K562 (cell line): ENCODE measurements around the gene GABRR1. TPM values are rescaled to one million over a fixed set of nuclear protein-coding genes. Genes with fewer than 3 reads are reported as not detected.
"Not testable (repeated sequence)": the region's sequence is repeated elsewhere in the genome, so short reads cannot be mapped to it uniquely, and the experiment has no call there.

ENCODE experiments used
- ATAC-seq: fragments of 200-7000 bp; cut with Tn5 transposase; 3 replicates; pipeline ENCODE4 v1.9.1; 2020; ENCODE audit warnings: moderate library complexity
- BruUV-seq: library from RNA; stranded (reverse); fragments of 400-500 nt; replicated peaks from 2 replicates; lab custom pipeline; 2021; lab: Mats Ljungman, UMichigan
- CTCF ChIA-PET: fragments of 300-600 bp; formaldehyde crosslinking; extraction: SDS; loops from one replicate; lab custom pipeline; 2021; ENCODE audit warnings: low intra/inter-chr PET ratio; lab: Yijun Ruan, JAX
- POLR2A ChIA-PET: fragments of 300-600, 350-650 bp; sonication (Branson Sonifier 250); formaldehyde crosslinking; extraction: SDS; loops from one replicate; lab custom pipeline; 2021; ENCODE audit warnings: antibody characterized with exemption, inconsistent platforms; lab: Yijun Ruan, JAX
- DNase-seq, 4 experiments: peaks; one replicate each; pipeline versions ENCODE4 v3.0.0 to v3.0.0-alpha.2; 2011 to 2018; ENCODE audit warnings: low spot score in 3 of 4, mixed read lengths in 3 of 4; ENCODE audit errors: extremely low read depth in 1 of 4
- FAIRE-seq: peaks from 2 replicates; lab custom pipeline; 2011; peaks lifted over from hg19 to GRCh38; lab: Jason Lieb, UNC
- H2AFZ ChIP-seq: 2 replicates; pipeline ENCODE4 v1.6.0; 2011; ENCODE audit warnings: low read depth, low read length, control low read depth, inconsistent platforms
- H3K27ac ChIP-seq: fragments of 200-600 bp; 3 replicates; pipeline ENCODE4 v1.8.0; 2011; ENCODE audit warnings: low read depth, mild to moderate bottlenecking, control low read depth, inconsistent platforms, low read length, moderate library complexity, mixed read lengths; ENCODE audit errors: extremely low read depth
- H3K27me3 ChIP-seq, 2 experiments: fragments of 300-600 bp in 1 of 2; 2 replicates in 1 of 2; 3 replicates in 1 of 2; pipeline versions ENCODE4 v1.6.0 to v1.8.0; 2011; ENCODE audit warnings: inconsistent platforms in 2 of 2, low read length in 2 of 2, mild to moderate bottlenecking in 1 of 2, mixed read lengths in 1 of 2, moderate library complexity in 1 of 2; ENCODE audit not compliant: control insufficient read depth in 2 of 2, insufficient read depth in 2 of 2
- H3K36me3 ChIP-seq: fragments of 300-600 bp; 3 replicates; pipeline ENCODE4 v1.8.0; 2011; ENCODE audit warnings: mild to moderate bottlenecking, low read length, inconsistent platforms; ENCODE audit not compliant: control insufficient read depth, insufficient read depth
- H3K4me1 ChIP-seq, 2 experiments: fragments of 200-600 bp in 1 of 2; replicated peaks in 1 of 2; 2 replicates in 1 of 2; 3 replicates in 1 of 2; pipeline versions ENCODE4 v1.5.1 to v1.8.0; 2011; ENCODE audit warnings: inconsistent platforms in 2 of 2, low read length in 2 of 2, mild to moderate bottlenecking in 1 of 2, mixed read lengths in 1 of 2, moderate library complexity in 1 of 2; ENCODE audit not compliant: control insufficient read depth in 2 of 2, insufficient read depth in 2 of 2
- H3K4me2 ChIP-seq: 2 replicates; pipeline ENCODE4 v1.6.1; 2011; ENCODE audit warnings: low read length, control low read depth, inconsistent platforms, mixed read lengths; ENCODE audit not compliant: insufficient read depth
- H3K4me3 ChIP-seq: fragments of 200-600 bp; sonication (generic), shearing (Covaris generic); 2 replicates; pipeline ENCODE4 v1.5.1; 2016; ENCODE audit warnings: control low read depth, inconsistent platforms
- H3K79me2 ChIP-seq: fragments of 200-600 bp; 3 replicates; pipeline ENCODE4 v1.8.0; 2011; ENCODE audit warnings: low read length, inconsistent platforms; ENCODE audit not compliant: control insufficient read depth, insufficient read depth
- H3K9ac ChIP-seq, 2 experiments: 2 replicates each; pipeline versions ENCODE4 v1.6.0 to v1.6.1; 2011; ENCODE audit warnings: low read depth in 2 of 2, low read length in 2 of 2, control low read depth in 1 of 2, inconsistent platforms in 1 of 2, mild to moderate bottlenecking in 1 of 2, mixed read lengths in 1 of 2; ENCODE audit not compliant: insufficient read depth in 1 of 2
- H3K9me1 ChIP-seq: one replicate; pipeline ENCODE4 v1.6.0; 2011; ENCODE audit warnings: inconsistent platforms, mild to moderate bottlenecking, low read length, moderate library complexity; ENCODE audit not compliant: control insufficient read depth, insufficient read depth
- H3K9me3 ChIP-seq: replicated peaks from 2 replicates; pipeline ENCODE4 v1.5.1; 2011; ENCODE audit warnings: low read depth, low read length, inconsistent platforms; ENCODE audit not compliant: control insufficient read depth, insufficient read depth
- H4K20me1 ChIP-seq: replicated peaks from 2 replicates; pipeline ENCODE4 v1.6.1; 2011; ENCODE audit warnings: low read length, inconsistent platforms, mixed read lengths; ENCODE audit not compliant: control insufficient read depth, insufficient read depth
- NFIC ChIP-seq: fragments of 450-650 bp; IDR thresholded peaks from 2 replicates; pipeline ENCODE4 v1.6.1; 2017; ENCODE audit warnings: mild to moderate bottlenecking, inconsistent platforms
- ZNF354B ChIP-seq: fragments of 250-450 bp; sonication (Bioruptor Pico); IDR thresholded peaks from 2 replicates; pipeline ENCODE4 v1.4.0; 2020
- WGBS: fragments of 100-300 bp; shearing (Covaris generic); methylation state at CpG from one replicate; pipeline ENCODE4 v1.1.6; 2016; ENCODE audit warnings: low coverage, mixed read lengths; ENCODE audit not compliant: insufficient coverage; ENCODE audit errors: missing lambda C conversion rate; 5-methylcytosine and 5-hydroxymethylcytosine counted together
- in situ Hi-C: fragments of 300-500 bp; cut with MboI; formaldehyde crosslinking; loops from 4 replicates; pipeline ENCODE4 v1.15.0; 2018; ENCODE audit warnings: inconsistent platforms, mixed read lengths
- intact Hi-C: fragments of 100-400 bp; cut with micrococcal nuclease; formaldehyde crosslinking; loops from 2 replicates; pipeline ENCODE4 v1.14.2; 2022
- polyA plus RNA-seq, 8 experiments: library from polyadenylated mRNA; depleted of rRNA in 4 of 8; stranded (reverse) in 5 of 8; unstranded in 3 of 8; fragments of >200 nt; fragmentation: Nextera tagmentation in 2 of 8; fragmentation: Illumina TruSeq in 1 of 8; extraction: Ambion mirVana in 2 of 8; extraction: Trizol in 1 of 8; gene quantifications; 2 replicates each; pipeline versions ENCODE4 v1.2.1 to v1.2.3, GENCODE V29; 2011 to 2014; ENCODE audit warnings: inconsistent platforms in 1 of 8, missing spikeins in 1 of 8
- total RNA-seq, 7 experiments: library from RNA; depleted of rRNA in 6 of 7; stranded (reverse); fragments of >200 nt in 6 of 7; fragmentation: Illumina TruSeq in 2 of 7; extraction: Trizol in 2 of 7; gene quantifications; 2 replicates each; pipeline versions ENCODE4 v1.2.1 to v1.2.3, GENCODE V29; 2011 to 2021; ENCODE audit warnings: low replicate concordance in 1 of 7

The GABRR1 gene
- total and polyA plus RNA-seq, 9 of the 15 experiments (the other 6 are each of a cell fraction or from before 2014, with no cell fraction given), result not detected

DNA sequence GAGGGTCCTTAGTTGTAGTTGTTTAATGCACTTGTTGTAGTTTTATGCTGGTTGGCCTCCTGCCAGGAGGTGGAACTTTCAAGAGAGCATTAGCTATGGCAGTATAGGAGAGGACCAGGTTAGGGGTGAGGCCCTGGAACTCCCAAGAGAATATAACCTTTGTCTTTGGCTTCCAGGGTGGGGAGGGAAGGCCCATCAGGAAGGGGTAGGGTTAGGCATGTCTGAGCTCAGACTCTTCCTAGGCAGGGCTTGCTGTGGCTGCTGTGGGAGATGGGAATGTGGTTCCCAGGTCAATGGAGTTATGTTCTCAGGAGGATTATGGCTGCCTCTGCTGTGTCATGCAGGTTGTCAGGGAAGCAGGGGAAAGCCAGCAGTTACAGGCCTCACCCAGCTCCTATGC, 20.0 kb upstream of the GABRR1 start:
- no peak for TF ChIP-seq ZNF354B (CRISPR knock-in tag)
- TF ChIP-seq NFIC, result peak; percentile 44
- Histone ChIP-seq H3K27ac (no peak overlapping the region), H4K20me1 (no peaks in the 10 kb centered on the region), H3K9ac (no peak overlapping the region), H3K4me1 (no peaks in the 10 kb centered on the region), H3K27me3 (peaks cover 3 to 6% of the 10 kb centered on the region in 2 experiments; a peak in 2 of 5 replicates), H3K9me1 (no peaks in the 10 kb centered on the region), H3K79me2 (no peaks in the 10 kb centered on the region), H2AFZ (no peak overlapping the region), H3K4me3 (no peak overlapping the region), H3K9me3 (no peaks in the 10 kb centered on the region), H3K36me3 (no peaks in the 10 kb centered on the region), H3K4me2 (no peak overlapping the region)
- FAIRE-seq (no peak), DNase-seq (no peak), ATAC-seq (no peak)
- POLR2A ChIA-PET, result no interaction called here
- BruUV-seq, result no TSS peak
- in situ Hi-C loops (no loop called here), intact Hi-C loops (no loop called here)
- CTCF ChIA-PET, result no interaction called here

DNA sequence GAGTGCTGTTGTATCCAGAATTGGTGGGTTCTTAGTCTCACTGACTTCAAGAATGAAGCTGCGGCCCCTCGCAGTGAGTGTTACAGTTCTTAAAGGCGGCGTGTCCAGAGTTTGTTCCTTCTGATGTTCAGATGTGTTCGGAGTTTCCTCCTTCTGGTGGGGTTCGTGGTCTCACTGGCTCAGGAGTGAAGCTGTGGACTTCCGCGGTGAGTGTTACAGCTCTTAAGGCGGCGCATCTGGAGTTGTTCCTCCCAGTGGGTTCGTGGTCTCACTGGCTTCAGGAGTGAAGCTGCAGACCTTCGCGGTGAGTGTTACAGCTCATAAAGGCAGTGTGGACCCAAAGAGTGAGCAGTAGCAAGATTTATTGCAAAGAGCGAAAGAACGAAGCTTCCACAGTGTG, 16.4 kb upstream of the GABRR1 start:
- H3K9me1 ChIP-seq, H3K9me3 ChIP-seq, CTCF ChIA-PET, FAIRE-seq, intact Hi-C loops, H3K9ac ChIP-seq, H3K4me1 ChIP-seq, H3K79me2 ChIP-seq, H3K4me2 ChIP-seq, DNase-seq, H3K4me3 ChIP-seq, H3K27ac ChIP-seq, BruUV-seq, H4K20me1 ChIP-seq, ATAC-seq, H3K27me3 ChIP-seq, H3K36me3 ChIP-seq, H2AFZ ChIP-seq, in situ Hi-C loops: not testable (repeated sequence)
- WGBS, result 30% methylated on average over 13 of the region's 15 CpGs
- POLR2A ChIA-PET, result interaction anchor here (0.6 kb wide), 1 partner anchor 52 kb away, joined by 3 read pairs; no protein-coding TSS in a partner anchor
